ENCODE measurements around the gene ZNF491. TPM values are rescaled to one million over a fixed set of nuclear protein-coding genes. Genes with fewer than 3 reads are reported as not detected.

Gene ZNF491
- total RNA-seq, 1 donor from 2014 or later: not detected

GRCh38 chr19:11784356-11784755 is 14.0 kb upstream of the ZNF491 start:
- no peaks in the 10 kb centered on the region for H4K20me1 ChIP-seq (ENCODE audit: insufficient read depth, low read length)
- FAIRE-seq (no peak), DNase-seq (ENCODE audit: low read depth) (no peak)
- H3K9ac ChIP-seq (ENCODE audit: low read length): no peak overlapping the region
- H3K36me3 Mint-ChIP-seq (ENCODE audit: low read depth, unreplicated experiment): no peaks in the 10 kb centered on the region
- no peaks in the 10 kb centered on the region for H3K4me1 ChIP-seq (ENCODE audit: insufficient read depth, low read length)
- H3K4me2 ChIP-seq (ENCODE audit: low read length): no peak overlapping the region
- TF ChIP-seq EZH2 (IDR thresholded peaks at IDR 0.05; ENCODE audit: insufficient read depth, low read length) (no peak), CTCF (IDR thresholded peaks at IDR 0.05; ENCODE audit: insufficient read depth, low read depth, low read length) (no peak)
- H3K4me3 ChIP-seq (ENCODE audit: insufficient read depth, low read depth, low read length): no peak overlapping the region
- no peak overlapping the region for H2AFZ ChIP-seq (ENCODE audit: low read depth, low read length)
- peaks cover 32% of the 10 kb centered on the region for H3K36me3 ChIP-seq (ENCODE audit: insufficient read depth, low read length)
- no peak overlapping the region for H3K27ac ChIP-seq (ENCODE audit: low read depth, low read length)
- no peaks in the 10 kb centered on the region for H3K27me3 Mint-ChIP-seq (ENCODE audit: low read depth, unreplicated experiment)
- no peaks in the 10 kb centered on the region for H3K4me1 Mint-ChIP-seq (ENCODE audit: low read depth, unreplicated experiment)
- H3K27ac Mint-ChIP-seq (ENCODE audit: unreplicated experiment): no peak overlapping the region
- H3K79me2 ChIP-seq (ENCODE audit: insufficient read depth, low read length): no peaks in the 10 kb centered on the region
- peaks cover 12% of the 10 kb centered on the region for H3K9me3 Mint-ChIP-seq (ENCODE audit: unreplicated experiment)
- no peak overlapping the region for H3K4me3 Mint-ChIP-seq (ENCODE audit: unreplicated experiment)
- no peaks in the 10 kb centered on the region for H3K27me3 ChIP-seq (ENCODE audit: insufficient read depth, low read length)
- H3K9me3 ChIP-seq (ENCODE audit: insufficient read depth, low read depth, low read length): peaks cover 65% of the 10 kb centered on the region

GRCh38 chr19:11787536-11787935 is 10.8 kb upstream of the ZNF491 start:
- no peak overlapping the region for H3K4me3 ChIP-seq (ENCODE audit: insufficient read depth, low read depth, low read length)
- peaks cover 38% of the 10 kb centered on the region for H3K9me3 ChIP-seq (ENCODE audit: insufficient read depth, low read depth, low read length)
- no peak overlapping the region for H2AFZ ChIP-seq (ENCODE audit: low read depth, low read length)
- no peak for FAIRE-seq
- Mint-ChIP-seq H3K27me3 (ENCODE audit: low read depth, unreplicated experiment) (no peaks in the 10 kb centered on the region), H3K36me3 (ENCODE audit: low read depth, unreplicated experiment) (no peaks in the 10 kb centered on the region), H3K9me3 (ENCODE audit: unreplicated experiment) (peaks cover 11% of the 10 kb centered on the region), H3K27ac (ENCODE audit: unreplicated experiment) (no peak overlapping the region), H3K4me3 (ENCODE audit: unreplicated experiment) (no peak overlapping the region), H3K4me1 (ENCODE audit: low read depth, unreplicated experiment) (no peaks in the 10 kb centered on the region)
- no peak for TF ChIP-seq CTCF (IDR thresholded peaks at IDR 0.05; ENCODE audit: insufficient read depth, low read depth, low read length)
- no peak for TF ChIP-seq EZH2 (IDR thresholded peaks at IDR 0.05; ENCODE audit: insufficient read depth, low read length)
- no peaks in the 10 kb centered on the region for H3K79me2 ChIP-seq (ENCODE audit: insufficient read depth, low read length)
- H3K27me3 ChIP-seq (ENCODE audit: insufficient read depth, low read length): no peaks in the 10 kb centered on the region
- no peaks in the 10 kb centered on the region for H4K20me1 ChIP-seq (ENCODE audit: insufficient read depth, low read length)
- H3K4me2 ChIP-seq (ENCODE audit: low read length): no peak overlapping the region
- no peak overlapping the region for H3K9ac ChIP-seq (ENCODE audit: low read length)
- H3K27ac ChIP-seq (ENCODE audit: low read depth, low read length): no peak overlapping the region
- no peak for DNase-seq (ENCODE audit: low read depth)
- peaks cover 8% of the 10 kb centered on the region for H3K36me3 ChIP-seq (ENCODE audit: insufficient read depth, low read length)
- no peaks in the 10 kb centered on the region for H3K4me1 ChIP-seq (ENCODE audit: insufficient read depth, low read length)

- Mint-ChIP-seq H3K4me3 (ENCODE audit: unreplicated experiment) (no peak overlapping the region), H3K9me3 (ENCODE audit: unreplicated experiment) (peaks cover 9% of the 10 kb centered on the region), H3K36me3 (ENCODE audit: low read depth, unreplicated experiment) (no peaks in the 10 kb centered on the region), H3K27ac (ENCODE audit: unreplicated experiment) (no peak overlapping the region), H3K27me3 (ENCODE audit: low read depth, unreplicated experiment) (no peaks in the 10 kb centered on the region), H3K4me1 (ENCODE audit: low read depth, unreplicated experiment) (no peaks in the 10 kb centered on the region)
- H3K27ac ChIP-seq (ENCODE audit: low read depth, low read length): no peak overlapping the region
- H3K79me2 ChIP-seq (ENCODE audit: insufficient read depth, low read length): no peaks in the 10 kb centered on the region
- no peak overlapping the region for H3K4me3 ChIP-seq (ENCODE audit: insufficient read depth, low read depth, low read length)
- FAIRE-seq (no peak), DNase-seq (ENCODE audit: low read depth) (no peak)
- H4K20me1 ChIP-seq (ENCODE audit: insufficient read depth, low read length): no peaks in the 10 kb centered on the region
- H3K27me3 ChIP-seq (ENCODE audit: insufficient read depth, low read length): no peaks in the 10 kb centered on the region
- no peaks in the 10 kb centered on the region for H3K4me1 ChIP-seq (ENCODE audit: insufficient read depth, low read length)
- H3K9me3 ChIP-seq (ENCODE audit: insufficient read depth, low read depth, low read length): peaks cover 2% of the 10 kb centered on the region
- H3K9ac ChIP-seq (ENCODE audit: low read length): no peak overlapping the region
- TF ChIP-seq CTCF (IDR thresholded peaks at IDR 0.05; ENCODE audit: insufficient read depth, low read depth, low read length) (no peak), EZH2 (IDR thresholded peaks at IDR 0.05; ENCODE audit: insufficient read depth, low read length) (no peak)
- H2AFZ ChIP-seq (ENCODE audit: low read depth, low read length): no peak overlapping the region
- H3K36me3 ChIP-seq (ENCODE audit: insufficient read depth, low read length): no peaks in the 10 kb centered on the region
- no peak overlapping the region for H3K4me2 ChIP-seq (ENCODE audit: low read length)
These were observed 5.4 kb upstream of the ZNF491 start for GRCh38 chr19:11792942-11793341.
